ENCODE data around the gene RNASEH2A. TPM values are rescaled to one million over a fixed set of nuclear protein-coding genes. Genes with fewer than 3 reads are reported as not detected.
A peak's percentile ranks its signal among the peaks of the same experiment; 100 is the strongest.

The RNASEH2A gene
- total RNA-seq, 1 experiment from 2014 or later = 79.5 TPM

DNA sequence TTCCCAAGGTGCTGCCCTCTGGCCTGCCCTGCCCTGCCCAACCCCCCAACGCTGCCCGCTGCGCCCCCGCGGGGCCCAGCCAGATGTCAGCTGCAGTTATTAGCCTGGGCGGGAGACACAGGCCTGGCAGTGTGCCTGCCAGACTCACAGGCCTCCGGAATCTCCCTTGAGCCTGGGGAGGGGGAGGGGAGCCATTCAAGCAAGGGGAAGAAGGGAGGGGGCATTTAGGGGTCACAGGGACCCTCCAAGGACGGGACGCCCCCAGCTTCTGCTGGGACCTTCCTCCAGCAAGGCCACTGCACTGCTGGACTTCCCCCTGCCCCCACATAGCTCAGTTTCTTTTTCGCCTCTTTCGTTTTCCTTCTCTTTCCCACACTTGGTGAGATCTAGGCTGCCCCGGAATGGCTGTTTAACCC is 17.7 kb upstream of the RNASEH2A start:
- H3K79me2 ChIP-seq (ENCODE audit: insufficient read depth, low read length) = no peaks in the 10 kb centered on the region
- no peak overlapping the region for H3K18ac ChIP-seq (ENCODE audit: insufficient read length, low read depth, low read length)
- Mint-ChIP-seq H3K27ac (peak overlapping the region; percentile 80 to 91 (median 83); a peak in 4 of 7 replicates), H3K4me3 (peak overlapping the region; percentile 66 to 84), H3K27me3 (ENCODE audit: low read depth) (peaks cover 6% of the 10 kb centered on the region), H3K36me3 (ENCODE audit: insufficient read depth in 1 of 3, low read depth in 3 of 3) (no peaks in the 10 kb centered on the region), H3K4me1 (peaks cover 25 to 27% of the 10 kb centered on the region in 2 experiments), H3K9me3 (no peaks in the 10 kb centered on the region)
- peaks cover 34% of the 10 kb centered on the region for H3K23me2 ChIP-seq (ENCODE audit: insufficient read length, low read depth, low read length, poor library complexity, severe bottlenecking)
- H2BK120ac ChIP-seq (ENCODE audit: low read depth, low read length, poor library complexity, severe bottlenecking) = no peak overlapping the region
- no peak overlapping the region for H4K91ac ChIP-seq (ENCODE audit: insufficient read length, low read depth, low read length)
- no peak overlapping the region for H3K9ac ChIP-seq (ENCODE audit: extremely low read depth, insufficient read length, low read length)
- TF ChIP-seq, protein P1, sequence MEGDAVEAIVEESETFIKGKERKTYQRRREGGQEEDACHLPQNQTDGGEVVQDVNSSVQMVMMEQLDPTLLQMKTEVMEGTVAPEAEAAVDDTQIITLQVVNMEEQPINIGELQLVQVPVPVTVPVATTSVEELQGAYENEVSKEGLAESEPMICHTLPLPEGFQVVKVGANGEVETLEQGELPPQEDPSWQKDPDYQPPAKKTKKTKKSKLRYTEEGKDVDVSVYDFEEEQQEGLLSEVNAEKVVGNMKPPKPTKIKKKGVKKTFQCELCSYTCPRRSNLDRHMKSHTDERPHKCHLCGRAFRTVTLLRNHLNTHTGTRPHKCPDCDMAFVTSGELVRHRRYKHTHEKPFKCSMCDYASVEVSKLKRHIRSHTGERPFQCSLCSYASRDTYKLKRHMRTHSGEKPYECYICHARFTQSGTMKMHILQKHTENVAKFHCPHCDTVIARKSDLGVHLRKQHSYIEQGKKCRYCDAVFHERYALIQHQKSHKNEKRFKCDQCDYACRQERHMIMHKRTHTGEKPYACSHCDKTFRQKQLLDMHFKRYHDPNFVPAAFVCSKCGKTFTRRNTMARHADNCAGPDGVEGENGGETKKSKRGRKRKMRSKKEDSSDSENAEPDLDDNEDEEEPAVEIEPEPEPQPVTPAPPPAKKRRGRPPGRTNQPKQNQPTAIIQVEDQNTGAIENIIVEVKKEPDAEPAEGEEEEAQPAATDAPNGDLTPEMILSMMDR (conservative IDR thresholded peaks at IDR 0.05) = no peak
- H4K5ac ChIP-seq (ENCODE audit: insufficient read length, low read depth, low read length) = no peak overlapping the region
- peak overlapping the region; percentile 46; the same call in 1 of the 2 replicates for H3K14ac ChIP-seq (ENCODE audit: insufficient read depth, low read length)
- no peaks in the 10 kb centered on the region; the same call in 1 of the 2 replicates for H3K27me3 ChIP-seq (ENCODE audit: insufficient read depth, low read length)
- H2AK5ac ChIP-seq (ENCODE audit: insufficient read length, low read length) = no peak overlapping the region
- WGBS (ENCODE audit: extremely low coverage, insufficient read length, low lambda C conversion rate) = no CpG with 5 or more reads among the region's 12 CpGs
- no peaks in the 10 kb centered on the region for H4K20me1 ChIP-seq (ENCODE audit: control insufficient read depth, insufficient read depth, insufficient read length)
- no peak overlapping the region for H2BK12ac ChIP-seq (ENCODE audit: insufficient read length, low read depth, low read length)
- no peak overlapping the region for H2BK5ac ChIP-seq (ENCODE audit: insufficient read length, low read length)
- no peak overlapping the region for H4K8ac ChIP-seq (replicated peaks; ENCODE audit: insufficient read length, low read depth, low read length)
- H3T11ph ChIP-seq (ENCODE audit: low read length) = no peak overlapping the region
- peak; percentile 59 for DNase-seq
- H2BK15ac ChIP-seq (ENCODE audit: low read depth, low read length) = no peak overlapping the region
- no peak overlapping the region for H3K27ac ChIP-seq (ENCODE audit: insufficient read length, low read depth, low read length)
- no peak overlapping the region for H2AFZ ChIP-seq (ENCODE audit: low read length)
- H3K56ac ChIP-seq (ENCODE audit: insufficient read length, low read depth, low read length) = no peak overlapping the region
- peaks cover 3% of the 10 kb centered on the region; the same call in 1 of the 2 replicates for H3K4me1 ChIP-seq (ENCODE audit: insufficient read depth, low read length)
- no peak overlapping the region for H3K4ac ChIP-seq (ENCODE audit: low read depth, low read length)
- no peaks in the 10 kb centered on the region for H3K9me3 ChIP-seq (ENCODE audit: control insufficient read depth, low read depth, low read length)
- no peak overlapping the region for H2BK20ac ChIP-seq (ENCODE audit: low read depth, low read length, poor library complexity, severe bottlenecking)
- H3K23ac ChIP-seq (ENCODE audit: insufficient read length, low read depth, low read length) = no peak overlapping the region
- no peaks in the 10 kb centered on the region for H3K79me1 ChIP-seq (ENCODE audit: insufficient read depth, low read depth, low read length, poor library complexity, severe bottlenecking)
- peak overlapping the region; percentile 34 for H3K4me2 ChIP-seq (ENCODE audit: insufficient read depth, insufficient read length, low read length)
